Endometrium (tissue), 2 donors: ENCODE measurements around the gene SND1.

ENCODE experiments used
- FAIRE-seq: peaks from 2 replicates; lab custom pipeline; 2012; peaks lifted over from hg19 to GRCh38; lab: Jason Lieb, UNC
- donor health status: control.
- donor health status: control.

SND1 gene

DNA sequence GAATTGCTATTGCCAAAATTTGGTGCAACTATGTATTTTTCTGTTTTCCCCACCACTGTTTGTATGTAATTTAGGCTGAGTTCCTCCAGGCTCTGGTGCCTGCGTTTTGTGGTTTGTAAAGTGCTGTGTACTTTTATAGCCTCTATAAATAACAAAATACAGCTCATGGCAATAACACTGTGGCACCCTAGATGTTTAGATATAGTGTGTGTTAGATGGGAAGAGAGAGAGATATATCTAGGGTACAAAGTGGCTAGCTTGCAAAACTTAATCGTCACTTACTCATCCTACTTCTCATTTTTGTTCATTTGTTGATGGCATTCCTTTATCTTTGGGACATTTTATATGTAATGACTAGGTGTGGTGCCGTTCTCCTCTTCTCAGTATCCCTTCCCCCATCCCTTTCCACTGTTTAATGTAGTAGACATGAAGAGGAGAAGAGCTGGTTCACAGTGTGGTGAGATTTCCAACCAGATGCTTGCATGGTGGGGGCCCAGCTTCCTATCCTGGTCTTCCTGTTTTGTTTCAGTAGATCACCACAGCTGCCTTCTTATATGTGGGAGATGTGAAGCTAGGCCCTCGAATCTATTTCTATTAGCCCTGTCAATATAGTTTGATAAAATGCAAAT is 115.0 kb downstream of the SND1 start:
- FAIRE-seq: no peak

DNA sequence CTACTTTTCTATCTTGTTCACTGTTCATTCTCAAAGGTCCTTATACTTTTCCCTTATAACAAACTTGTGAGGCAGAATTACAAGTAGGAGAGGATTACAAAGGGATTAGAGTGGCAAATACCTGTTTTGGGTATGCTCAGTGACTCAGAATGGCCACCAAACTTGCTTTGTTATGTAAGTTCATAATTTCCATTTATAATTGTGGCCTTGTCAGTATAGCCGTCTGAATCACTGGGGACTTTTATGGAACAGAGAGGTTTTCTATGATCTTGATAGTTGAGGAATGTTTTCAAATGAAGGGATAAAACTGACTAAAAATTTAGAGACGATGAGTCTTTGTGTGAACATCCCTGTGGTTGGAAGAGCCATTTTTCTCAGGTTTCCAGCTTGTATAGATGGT is 116.2 kb downstream of the SND1 start:
- FAIRE-seq: no peak

DNA sequence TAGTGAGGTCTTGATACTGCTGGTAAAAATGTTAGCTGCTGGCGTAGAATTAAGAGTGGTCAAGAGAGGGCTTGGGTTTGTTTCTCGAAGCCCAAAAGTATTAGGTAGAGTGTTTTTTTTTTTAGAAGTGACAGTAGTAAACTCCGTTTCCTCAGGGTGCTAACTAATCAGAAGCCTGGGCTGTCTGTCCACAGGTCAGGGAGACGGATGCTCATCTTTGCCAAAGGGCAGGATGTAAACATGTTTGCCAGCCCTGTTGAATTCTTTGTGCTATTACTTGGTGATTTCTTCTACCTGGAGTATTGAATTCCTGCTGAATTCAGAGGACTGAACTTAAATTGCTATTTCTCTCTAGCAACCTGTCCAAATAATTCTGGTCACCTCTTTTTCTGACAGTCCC is 117.1 kb downstream of the SND1 start:
- FAIRE-seq: no peak

DNA sequence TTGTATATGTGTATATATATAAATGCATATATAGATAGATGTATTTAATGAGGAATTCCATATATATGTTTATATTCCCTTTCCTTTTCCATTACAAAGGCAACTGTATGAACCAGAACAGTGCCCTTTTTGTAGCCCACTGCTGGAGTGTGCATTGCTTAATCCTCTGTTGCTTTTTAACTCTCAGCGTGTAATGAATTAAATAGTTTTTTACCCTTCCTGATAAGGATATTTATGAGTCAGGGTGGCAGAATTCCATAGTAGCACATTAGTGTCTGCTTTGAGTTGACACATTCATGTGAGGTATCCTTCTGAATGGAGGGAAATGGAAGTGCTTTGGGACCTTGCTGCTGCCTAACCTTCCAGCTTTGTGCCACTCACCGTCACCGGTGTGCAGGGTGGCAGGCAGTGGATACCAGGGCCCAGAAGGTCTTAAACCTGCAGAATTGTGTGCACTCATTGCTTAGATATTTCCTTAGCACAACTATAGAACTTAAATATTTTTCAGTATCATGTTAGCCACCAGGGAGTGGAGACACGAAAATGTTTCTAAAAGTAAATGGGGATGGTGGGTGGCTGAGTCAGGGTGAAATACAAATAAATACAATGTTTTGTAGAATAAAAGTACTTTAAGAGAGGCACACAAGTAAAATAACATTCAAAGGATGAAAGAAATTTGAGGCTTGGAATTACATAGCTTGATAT is 117.9 kb downstream of the SND1 start:
- no peak for FAIRE-seq

DNA sequence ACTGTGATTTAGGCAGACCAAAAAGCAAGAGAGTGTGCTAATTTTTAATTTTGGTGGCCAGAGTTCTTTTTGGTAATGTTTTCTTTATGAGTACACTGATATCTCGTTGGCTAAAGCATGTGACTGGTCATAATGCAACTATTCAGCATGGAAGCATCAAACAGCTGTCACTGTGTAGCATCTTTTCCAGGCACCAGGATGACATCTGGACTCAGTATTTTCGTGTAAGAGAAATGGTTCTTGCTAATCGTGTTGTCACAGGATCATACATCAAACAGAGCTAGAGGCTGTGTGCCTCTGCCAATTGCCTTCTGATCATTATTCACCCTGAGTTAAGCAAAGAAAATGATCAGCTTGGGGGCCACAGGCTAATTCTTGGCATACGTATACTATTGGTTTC is 118.9 kb downstream of the SND1 start:
- FAIRE-seq: no peak

DNA sequence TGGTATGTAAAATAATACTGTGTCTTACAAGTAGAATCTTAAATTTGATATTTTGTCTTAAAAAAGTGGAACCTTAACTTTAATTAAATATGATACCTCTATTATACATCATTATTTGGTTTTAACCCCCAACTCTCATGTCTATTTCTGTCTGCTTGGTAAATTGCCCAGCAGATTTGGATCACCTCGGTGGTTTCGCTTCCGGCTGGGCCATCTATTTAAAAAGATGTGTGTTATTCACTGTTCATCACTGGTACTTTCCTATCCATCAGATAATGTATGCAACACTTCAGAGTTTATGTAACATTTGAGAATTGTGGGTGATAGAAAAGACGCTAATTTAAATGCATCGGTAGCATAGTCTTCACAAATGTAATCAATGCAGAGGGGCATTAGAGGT is 119.7 kb downstream of the SND1 start:
- no peak for FAIRE-seq

DNA sequence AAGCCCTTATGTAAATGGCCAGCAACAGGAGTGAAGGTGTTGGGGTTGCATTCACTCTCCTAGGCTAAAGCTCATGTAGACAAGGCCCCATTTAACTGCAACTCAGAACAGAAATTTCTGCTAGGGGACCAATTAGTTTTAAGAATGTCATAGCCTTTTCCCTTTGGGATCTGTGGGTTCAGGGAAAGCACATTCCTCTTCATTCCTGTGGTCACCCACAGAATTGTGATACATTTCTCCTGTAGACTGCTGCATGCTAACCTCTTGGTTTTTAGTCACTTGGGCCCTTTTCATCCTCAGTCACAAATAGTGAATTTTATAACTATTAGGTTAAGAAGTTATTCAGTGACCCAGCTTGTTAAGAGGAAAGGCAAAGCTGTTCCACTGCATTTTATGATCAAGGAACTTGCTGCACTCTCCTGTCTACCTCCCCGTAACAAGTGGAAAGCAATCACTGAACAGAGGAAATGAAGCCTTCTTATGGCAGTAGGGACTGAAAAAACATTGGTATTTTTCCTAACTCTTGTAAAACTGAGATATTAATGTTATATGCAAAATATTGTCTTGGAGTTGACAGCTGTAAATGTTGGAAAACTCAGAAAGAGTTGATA is 124.9 kb downstream of the SND1 start:
- FAIRE-seq: no peak

DNA sequence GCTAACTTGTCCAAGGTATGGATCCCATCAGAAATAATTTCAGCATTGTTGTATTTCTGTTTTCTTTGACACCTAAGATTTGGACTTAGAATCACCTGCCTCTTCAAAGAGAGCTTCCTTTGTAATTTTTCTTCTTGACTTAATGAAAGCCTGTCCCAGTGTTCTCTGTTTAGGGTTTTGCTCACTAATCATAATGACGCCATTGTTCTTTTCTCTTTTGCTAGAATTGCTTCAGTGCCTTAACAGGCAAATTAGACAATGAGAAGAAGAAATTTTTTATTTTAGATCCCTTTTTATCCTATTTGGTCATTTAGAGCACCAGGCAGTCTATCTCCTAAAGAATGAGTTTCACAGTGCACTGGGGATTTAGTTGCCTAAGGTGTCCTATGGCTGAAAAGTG is 128.5 kb downstream of the SND1 start:
- no peak for FAIRE-seq

DNA sequence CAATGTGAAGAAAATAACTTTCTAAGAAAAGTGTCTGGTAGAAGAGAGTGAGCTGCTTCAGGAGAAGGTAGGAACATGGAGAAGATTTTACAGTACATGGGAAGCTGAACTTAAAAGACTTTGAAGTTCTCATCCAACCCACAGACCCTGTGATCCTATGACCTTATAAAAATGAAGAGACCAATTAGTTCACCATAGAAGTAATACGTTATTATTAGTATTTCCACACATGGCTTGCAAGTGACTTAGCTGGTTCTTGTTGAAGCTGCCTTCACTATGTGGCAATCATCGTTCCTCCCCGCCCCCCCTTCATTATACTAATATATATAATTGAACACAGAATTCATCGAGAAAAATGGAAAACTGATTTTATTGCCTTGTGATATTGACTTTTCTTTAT is 129.1 kb downstream of the SND1 start:
- FAIRE-seq: no peak

DNA sequence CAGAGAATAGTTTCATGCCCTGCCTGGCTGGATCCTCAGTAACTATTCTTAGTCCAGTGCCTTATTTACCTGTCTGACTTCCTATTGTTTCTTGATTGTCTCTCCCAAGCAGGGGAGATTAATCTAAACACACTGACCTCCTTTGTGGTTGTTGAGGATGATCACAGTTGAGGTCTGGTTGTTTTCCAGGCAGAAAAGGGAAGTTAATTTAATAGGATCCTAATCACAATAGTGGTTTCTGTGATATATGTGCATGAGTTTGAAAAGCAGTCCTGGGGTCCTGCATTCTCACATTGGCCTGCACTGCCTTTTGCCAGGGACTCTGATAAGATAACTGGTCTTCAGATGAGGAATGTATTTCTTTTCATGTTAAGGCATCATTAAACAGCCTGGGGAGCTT is 130.1 kb downstream of the SND1 start:
- FAIRE-seq: no peak

DNA sequence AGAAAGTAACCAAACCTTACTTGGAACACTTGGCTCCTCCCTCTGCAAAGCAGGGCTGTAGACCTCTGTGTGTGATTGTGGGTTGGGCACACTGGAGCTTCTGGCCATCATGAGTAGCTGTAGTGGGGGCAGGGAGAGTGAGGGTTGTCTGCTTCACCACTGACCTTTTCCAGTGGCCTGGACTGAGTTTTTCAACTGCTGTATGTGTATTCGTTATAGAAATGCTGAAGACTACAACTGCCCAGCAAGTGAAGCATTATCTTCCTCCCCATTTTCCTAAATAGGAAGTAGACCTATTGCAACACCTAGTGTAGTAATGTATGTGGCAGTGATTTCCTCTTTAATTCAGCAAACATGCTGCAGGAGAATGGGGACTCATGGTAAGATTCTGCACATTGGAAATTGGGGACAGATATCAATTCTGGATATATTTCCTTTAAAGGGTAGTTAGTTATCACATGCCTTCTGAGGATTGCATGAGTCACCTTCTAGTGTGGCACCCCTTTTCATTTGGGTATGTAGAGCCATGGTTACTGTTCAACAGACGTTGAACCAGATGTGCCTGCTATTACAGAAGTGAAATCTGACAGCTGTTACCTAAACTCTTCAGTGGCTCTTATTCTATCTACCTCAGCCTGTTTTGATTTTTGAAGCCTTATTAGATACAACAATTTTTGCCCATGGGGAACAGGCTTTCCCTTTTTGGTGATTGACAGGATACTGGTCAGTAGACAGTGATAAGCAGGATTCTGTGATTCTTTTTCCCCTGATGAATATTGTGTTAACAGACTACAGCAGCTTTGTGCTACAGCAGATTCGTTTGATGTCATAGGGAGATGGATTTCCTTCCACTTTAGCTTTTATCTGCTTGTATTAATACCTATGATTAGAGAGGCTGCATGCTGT is 130.9 kb downstream of the SND1 start:
- FAIRE-seq: no peak

DNA sequence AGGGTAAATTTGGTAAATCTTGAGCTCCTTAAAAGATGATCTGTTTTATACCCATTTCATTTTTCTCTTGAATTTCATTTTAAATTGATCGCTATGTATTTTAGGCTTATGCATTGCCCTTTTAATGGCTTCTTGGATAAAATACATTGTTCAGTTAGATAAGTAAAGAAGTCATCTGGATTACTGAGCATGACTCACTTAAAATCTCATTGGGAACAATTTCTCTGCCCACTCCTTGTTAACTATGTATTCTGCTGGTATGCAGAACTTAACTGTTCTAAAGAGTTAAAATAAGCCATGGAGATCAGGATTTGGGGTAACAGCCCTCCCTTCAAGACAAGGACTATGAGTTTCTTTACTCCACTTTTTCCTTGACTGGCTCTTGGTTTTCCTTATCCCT is 134.2 kb downstream of the SND1 start:
- no peak for FAIRE-seq

DNA sequence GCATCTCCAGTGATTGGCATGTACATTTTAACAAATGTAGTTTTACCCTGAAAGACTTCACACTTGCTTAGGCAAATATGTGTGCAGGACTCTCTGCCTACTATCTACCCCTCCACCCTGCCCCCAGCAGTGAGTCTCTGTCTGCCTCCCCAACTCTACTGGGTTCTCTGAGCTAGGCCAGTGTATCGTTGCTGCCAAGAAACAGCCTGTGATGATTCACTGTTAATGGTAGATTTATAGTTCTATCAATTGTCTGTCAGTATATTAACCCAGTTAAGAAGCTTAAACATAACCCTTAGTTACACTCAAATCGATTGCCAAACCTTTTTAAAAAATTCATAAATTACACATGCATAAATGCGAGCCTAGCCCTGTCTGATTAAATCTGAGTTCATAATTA is 137.0 kb downstream of the SND1 start:
- no peak for FAIRE-seq

DNA sequence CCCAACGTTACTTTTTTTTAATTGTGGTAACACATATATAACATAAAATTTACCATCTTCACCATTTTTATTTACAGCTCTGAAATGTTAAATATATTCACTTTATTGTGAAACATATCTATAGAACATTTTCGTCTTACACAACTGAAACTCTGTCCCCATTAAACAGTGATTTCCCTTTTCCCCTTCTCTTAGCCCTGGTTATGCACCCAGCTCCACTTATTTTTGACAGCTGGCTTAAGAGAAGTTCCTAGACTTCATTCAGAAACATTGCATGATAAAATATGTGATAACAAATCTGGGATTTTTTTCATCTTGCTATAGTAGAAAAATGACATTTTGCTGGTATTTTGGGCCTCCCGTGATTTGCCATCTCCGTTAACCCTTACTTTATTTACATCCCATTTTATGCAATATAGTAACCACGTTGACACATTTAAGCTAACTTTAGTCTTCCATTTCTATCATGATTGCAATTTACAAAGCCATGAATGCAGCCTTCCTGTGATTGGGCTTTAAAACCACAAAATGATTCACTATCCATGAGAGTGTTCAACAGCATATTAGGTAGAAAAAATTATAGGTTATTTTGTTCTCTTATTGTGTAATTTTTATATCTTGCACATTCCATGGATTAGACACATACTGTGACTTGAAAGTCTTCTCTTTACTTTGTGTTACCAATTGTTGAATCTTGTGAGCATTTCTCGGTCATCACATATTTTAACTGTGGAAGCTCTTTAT is 139.6 kb downstream of the SND1 start:
- FAIRE-seq: no peak

DNA sequence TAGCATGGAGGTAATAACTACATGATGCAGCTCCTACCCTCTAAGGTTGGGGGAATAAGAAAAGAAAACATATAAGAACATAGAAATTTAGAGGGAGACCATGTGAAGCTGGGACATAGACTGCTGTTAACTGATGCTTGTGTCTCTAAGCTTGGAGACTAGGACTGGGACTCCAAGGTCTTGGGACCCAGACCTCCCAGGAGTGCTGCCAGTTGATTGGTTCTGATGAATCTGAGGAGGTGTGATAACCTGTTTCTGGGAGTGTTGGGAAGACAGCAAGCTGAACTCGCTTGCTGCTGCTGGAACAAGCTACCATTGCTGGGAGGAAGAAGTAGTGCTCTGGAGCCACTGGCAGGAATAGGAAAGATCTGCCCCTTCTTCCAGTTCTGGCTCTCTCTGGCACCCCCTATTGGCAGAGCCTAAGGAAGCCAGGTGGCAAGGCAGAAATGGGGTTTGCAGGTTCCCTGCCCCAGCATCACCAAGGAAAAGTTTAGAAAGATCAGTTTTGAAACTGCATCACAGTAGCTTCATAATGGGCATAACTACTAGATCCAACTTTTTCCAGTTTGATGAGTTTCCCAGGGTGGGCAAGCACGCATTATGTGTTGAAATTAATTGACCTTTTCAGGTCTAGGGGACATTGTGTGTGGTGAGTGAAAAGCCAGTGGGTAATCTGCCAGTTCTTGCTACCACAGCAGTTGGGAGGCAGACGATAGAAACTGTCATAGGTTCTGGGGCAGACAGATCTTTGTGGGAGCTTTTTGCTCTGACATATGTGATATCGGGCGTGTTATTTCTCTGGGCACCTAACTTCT is 140.7 kb downstream of the SND1 start:
- no peak for FAIRE-seq

DNA sequence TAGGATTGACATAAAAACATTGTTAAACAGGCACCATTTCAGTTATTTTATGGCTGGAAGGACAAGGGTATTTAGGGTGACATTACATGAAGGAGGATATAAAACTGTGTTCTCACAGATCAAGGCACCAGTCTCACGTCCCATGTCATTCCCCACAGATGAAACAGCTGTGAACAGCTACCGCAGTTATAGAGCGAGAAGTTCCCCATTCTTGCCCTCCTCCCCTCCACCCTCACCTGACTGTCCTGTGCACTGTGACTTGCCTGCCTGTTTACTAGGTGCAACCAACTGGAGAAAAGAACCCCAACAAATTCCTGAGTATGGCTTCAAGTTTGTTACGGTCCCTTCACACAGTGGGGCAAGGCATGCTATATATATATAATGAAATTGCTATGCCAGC is 141.6 kb downstream of the SND1 start:
- FAIRE-seq: no peak

DNA sequence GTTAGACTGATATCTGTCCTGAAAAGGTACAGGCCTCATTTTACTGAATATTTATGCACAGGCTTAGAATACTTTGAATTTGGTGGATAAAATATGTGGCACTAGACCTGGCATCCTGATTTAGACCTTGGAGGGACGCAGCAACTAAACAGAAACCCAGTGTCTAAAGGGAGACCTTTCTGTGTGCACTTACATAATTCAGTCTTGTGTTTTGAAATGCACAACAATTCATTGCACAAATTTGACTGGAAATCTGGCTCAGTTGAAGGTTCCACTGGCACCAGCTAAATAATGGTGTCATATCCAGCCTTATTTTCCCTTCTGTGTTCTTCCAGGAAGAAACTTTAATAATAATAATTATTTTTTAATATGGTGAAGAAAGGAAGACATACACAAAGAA is 142.1 kb downstream of the SND1 start:
- no peak for FAIRE-seq

DNA sequence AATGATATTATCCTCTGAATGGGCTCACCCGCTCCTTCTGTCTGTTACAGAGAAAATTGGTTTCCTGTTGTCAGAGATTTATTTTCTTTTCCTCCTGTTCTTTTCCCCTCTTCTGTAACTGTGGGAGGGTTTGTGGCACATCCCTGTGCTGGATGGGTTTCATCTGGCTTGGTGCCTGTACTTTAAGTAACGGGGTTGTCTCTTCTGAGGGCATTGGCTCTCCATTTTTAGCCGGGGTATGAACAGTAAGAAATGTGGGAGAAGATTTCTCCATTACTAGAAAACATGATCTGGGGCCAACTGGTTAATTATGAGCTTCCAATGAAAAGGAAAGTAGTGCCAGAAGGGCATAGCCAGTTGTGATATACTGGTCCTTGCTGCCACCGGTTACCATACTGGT is 142.6 kb downstream of the SND1 start:
- no peak for FAIRE-seq

DNA sequence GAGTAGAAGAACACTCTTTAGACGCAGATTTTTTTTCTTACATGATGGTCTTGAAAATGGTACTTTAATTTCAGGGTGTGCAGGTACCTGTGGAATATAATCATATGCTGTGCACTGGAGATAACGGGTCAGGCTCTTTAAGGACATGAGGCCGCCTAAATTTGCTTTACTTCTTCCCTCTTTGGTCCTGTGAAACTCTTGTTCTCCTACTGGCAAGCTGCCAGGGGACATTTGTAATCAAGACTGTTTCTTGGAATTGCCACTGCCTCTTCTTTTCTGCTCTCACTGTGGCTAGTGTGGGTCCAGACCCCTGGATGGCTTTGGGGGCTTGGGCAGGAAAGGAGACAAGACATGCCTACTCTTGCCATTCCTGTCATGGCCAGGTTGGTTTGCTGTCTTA is 146.0 kb downstream of the SND1 start:
- no peak for FAIRE-seq

DNA sequence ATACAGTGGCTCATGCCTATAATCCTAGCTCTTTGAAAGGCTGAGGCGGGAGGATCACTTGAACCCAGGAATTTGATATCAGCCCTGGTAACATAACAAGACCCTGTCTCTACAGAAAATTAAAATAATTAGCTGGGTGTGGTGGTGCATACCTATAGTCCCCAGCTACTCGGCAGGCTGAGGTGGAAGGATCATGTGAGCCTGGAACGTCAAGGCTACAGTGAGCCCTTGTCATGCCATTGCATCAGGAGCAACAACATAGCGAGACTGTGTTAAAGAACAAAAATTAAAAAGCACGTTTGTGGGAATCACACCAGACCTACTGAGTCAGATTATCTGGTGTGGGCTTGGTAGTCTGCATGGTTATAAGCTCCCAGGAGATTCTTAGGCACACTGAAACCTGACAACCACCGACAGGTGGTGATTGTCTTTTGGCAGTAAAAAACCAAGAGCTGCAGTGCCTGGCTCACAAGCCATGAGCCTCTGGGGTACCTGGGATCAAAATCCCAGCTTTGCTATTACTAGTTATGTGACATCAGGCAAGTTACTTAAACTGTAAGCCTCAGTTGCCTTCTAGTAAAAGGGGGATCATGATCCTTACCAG is 146.9 kb downstream of the SND1 start:
- FAIRE-seq: no peak
